ENCODE measurements around the gene CFAP65. TPM values are rescaled to one million over a fixed set of nuclear protein-coding genes. Genes with fewer than 3 reads are reported as not detected.

Gene CFAP65
- polyA plus RNA-seq, 3 donors = not detected

DNA sequence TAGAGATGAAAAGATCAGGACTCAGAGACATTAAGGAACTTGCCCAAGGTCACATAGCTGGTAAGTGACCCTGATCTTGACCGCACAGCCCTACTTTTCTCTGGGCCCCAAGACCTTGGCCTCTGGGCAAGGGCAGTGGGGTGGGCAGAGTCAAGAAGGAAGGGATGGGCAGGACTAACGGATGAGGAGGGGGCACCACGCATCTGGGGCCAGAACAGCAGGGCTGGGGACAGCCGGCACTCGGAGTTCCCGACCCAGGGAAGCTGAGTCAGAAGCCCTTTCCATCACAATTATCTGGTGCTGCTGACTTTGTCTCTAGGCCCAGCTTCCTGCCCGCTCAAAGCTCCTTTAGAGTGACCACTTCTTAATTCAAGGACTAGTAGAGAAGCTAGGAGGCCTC is 14.4 kb downstream of the CFAP65 start:
- Histone ChIP-seq H3K4me1 (ENCODE audit: control insufficient read depth in 1 of 2, insufficient read depth in 2 of 2, low read length in 2 of 2) (no peaks in the 10 kb centered on the region), H3K9ac (ENCODE audit: insufficient read depth, low read length, poor library complexity, severe bottlenecking) (no peak overlapping the region), H3K9me3 (replicated peaks in 1 of 2; ENCODE audit: control insufficient read depth in 1 of 2, insufficient read depth in 1 of 2, low read length in 2 of 2) (no peaks in the 10 kb centered on the region), H2AFZ (ENCODE audit: insufficient read depth, low read depth, low read length, poor library complexity, severe bottlenecking) (no peak overlapping the region), H3K27me3 (ENCODE audit: control insufficient read depth in 2 of 2, insufficient read depth in 2 of 2, low read length in 2 of 2) (no peaks in the 10 kb centered on the region), H3K4me2 (replicated peaks; ENCODE audit: extremely low read depth, low read length, poor library complexity, severe bottlenecking) (no peak overlapping the region), H4K20me1 (ENCODE audit: insufficient read depth, low read length) (no peaks in the 10 kb centered on the region), H3K27ac (ENCODE audit: low read depth in 1 of 2, low read length in 2 of 2) (no peak overlapping the region), H3K36me3 (replicated peaks in 1 of 2; ENCODE audit: control insufficient read depth in 1 of 2, insufficient read depth in 2 of 2, low read length in 2 of 2) (no peaks in the 10 kb centered on the region), H3K4me3 (replicated peaks in 1 of 3; ENCODE audit: low read depth in 2 of 3, low read length in 3 of 3) (no peak overlapping the region), H3K79me2 (ENCODE audit: insufficient read depth, low read length) (no peaks in the 10 kb centered on the region)
- TF ChIP-seq, protein P1, sequence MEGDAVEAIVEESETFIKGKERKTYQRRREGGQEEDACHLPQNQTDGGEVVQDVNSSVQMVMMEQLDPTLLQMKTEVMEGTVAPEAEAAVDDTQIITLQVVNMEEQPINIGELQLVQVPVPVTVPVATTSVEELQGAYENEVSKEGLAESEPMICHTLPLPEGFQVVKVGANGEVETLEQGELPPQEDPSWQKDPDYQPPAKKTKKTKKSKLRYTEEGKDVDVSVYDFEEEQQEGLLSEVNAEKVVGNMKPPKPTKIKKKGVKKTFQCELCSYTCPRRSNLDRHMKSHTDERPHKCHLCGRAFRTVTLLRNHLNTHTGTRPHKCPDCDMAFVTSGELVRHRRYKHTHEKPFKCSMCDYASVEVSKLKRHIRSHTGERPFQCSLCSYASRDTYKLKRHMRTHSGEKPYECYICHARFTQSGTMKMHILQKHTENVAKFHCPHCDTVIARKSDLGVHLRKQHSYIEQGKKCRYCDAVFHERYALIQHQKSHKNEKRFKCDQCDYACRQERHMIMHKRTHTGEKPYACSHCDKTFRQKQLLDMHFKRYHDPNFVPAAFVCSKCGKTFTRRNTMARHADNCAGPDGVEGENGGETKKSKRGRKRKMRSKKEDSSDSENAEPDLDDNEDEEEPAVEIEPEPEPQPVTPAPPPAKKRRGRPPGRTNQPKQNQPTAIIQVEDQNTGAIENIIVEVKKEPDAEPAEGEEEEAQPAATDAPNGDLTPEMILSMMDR (IDR thresholded peaks at IDR 0.05) = no peak
- Mint-ChIP-seq H3K36me3 (no peaks in the 10 kb centered on the region), H3K27me3 (ENCODE audit: low read depth in 3 of 3) (peaks cover 7 to 17% (median 14%) of the 10 kb centered on the region in 3 donors), H3K4me3 (no peak overlapping the region), H3K27ac (no peak overlapping the region), H3K9me3 (peaks cover 0 to 1% (median 0%) of the 10 kb centered on the region in 7 donors), H3K4me1 (no peaks in the 10 kb centered on the region)
- no peak for DNase-seq
- WGBS (ENCODE audit: insufficient coverage) = 100% methylated on average over 1 of the region's 7 CpGs
- intact Hi-C loops (cut with micrococcal nuclease) = no loop called here

DNA sequence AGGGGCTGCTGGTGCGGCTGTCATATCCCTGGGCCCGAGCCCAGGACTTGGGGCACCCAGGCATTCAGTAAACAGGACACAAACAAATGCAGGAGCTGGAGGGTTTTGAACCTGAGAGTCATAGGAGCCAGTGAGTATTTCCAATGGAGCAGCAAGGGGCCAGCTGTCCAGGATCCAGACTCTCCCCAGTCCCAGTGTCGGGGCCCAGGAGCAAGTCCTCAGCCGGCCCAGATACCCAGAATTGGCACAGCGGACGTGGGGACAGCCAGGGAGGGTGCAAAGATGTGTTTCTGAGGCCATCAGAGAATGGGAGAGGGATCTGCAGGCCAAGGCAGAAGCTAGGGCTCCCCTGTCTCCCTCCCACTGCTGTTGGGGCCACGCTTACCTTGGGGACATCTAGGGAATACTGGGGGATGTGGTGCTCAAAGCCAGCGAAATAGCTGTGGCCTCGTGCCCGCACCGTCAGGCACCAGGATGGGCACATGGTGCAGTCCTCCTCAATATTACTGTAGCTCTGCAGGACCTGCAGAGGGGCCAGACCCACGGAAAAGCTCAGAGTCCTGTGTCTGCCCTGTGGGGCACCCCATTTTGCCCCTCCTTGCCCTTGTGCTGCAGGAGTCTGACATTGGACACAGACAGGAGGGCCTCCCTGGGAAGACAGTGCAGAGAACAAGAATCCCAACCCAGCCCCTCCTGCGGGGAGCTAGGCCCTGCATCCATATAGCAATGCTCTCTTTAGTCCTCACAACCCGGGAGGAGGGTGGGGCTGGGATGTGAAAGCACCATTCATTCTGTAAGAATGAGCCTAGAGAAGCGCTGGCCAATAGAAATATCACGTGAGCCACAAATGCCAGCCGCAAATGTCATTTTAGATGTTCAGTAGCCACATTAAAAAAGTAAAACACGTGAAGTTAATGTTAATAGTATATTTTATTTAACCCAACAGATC is 15.4 kb downstream of the CFAP65 start:
- Histone ChIP-seq H3K79me2 (ENCODE audit: insufficient read depth, low read length) (no peaks in the 10 kb centered on the region), H3K27me3 (ENCODE audit: control insufficient read depth in 2 of 2, insufficient read depth in 2 of 2, low read length in 2 of 2) (no peaks in the 10 kb centered on the region), H3K9ac (ENCODE audit: insufficient read depth, low read length, poor library complexity, severe bottlenecking) (no peak overlapping the region), H3K4me1 (ENCODE audit: control insufficient read depth in 1 of 2, insufficient read depth in 2 of 2, low read length in 2 of 2) (no peaks in the 10 kb centered on the region), H3K9me3 (replicated peaks in 1 of 2; ENCODE audit: control insufficient read depth in 1 of 2, insufficient read depth in 1 of 2, low read length in 2 of 2) (no peaks in the 10 kb centered on the region), H3K4me2 (replicated peaks; ENCODE audit: extremely low read depth, low read length, poor library complexity, severe bottlenecking) (no peak overlapping the region), H3K4me3 (replicated peaks in 1 of 3; ENCODE audit: low read depth in 2 of 3, low read length in 3 of 3) (no peak overlapping the region), H3K36me3 (replicated peaks in 1 of 2; ENCODE audit: control insufficient read depth in 1 of 2, insufficient read depth in 2 of 2, low read length in 2 of 2) (no peaks in the 10 kb centered on the region), H4K20me1 (ENCODE audit: insufficient read depth, low read length) (no peaks in the 10 kb centered on the region), H2AFZ (ENCODE audit: insufficient read depth, low read depth, low read length, poor library complexity, severe bottlenecking) (no peak overlapping the region), H3K27ac (ENCODE audit: low read depth in 1 of 2, low read length in 2 of 2) (no peak overlapping the region)
- Mint-ChIP-seq H3K4me3 (no peak overlapping the region), H3K4me1 (peaks cover under 1% of the 10 kb centered on the region), H3K27ac (no peak overlapping the region), H3K9me3 (peaks cover 0 to 1% (median 0%) of the 10 kb centered on the region in 7 donors), H3K36me3 (no peaks in the 10 kb centered on the region), H3K27me3 (ENCODE audit: low read depth in 3 of 3) (peaks cover 7 to 15% (median 8%) of the 10 kb centered on the region in 3 donors)
- no peak for DNase-seq
- TF ChIP-seq, protein P1 (IDR thresholded peaks at IDR 0.05) = no peak
- 95% methylated on average over 11 of the region's 18 CpGs for WGBS (ENCODE audit: insufficient coverage)
- intact Hi-C loops (cut with micrococcal nuclease) = no loop called here
